ENCODE results near the gene LLGL1. TPM values are rescaled to one million over a fixed set of nuclear protein-coding genes. Genes with fewer than 3 reads are reported as not detected.

LLGL1 gene
- total RNA-seq, 2 donors from 2014 or later, result 6.6 to 11.4 TPM

GRCh38 chr17:18247613-18248001 lies 22.2 kb downstream of the LLGL1 start:
- TF ChIP-seq, protein P1, sequence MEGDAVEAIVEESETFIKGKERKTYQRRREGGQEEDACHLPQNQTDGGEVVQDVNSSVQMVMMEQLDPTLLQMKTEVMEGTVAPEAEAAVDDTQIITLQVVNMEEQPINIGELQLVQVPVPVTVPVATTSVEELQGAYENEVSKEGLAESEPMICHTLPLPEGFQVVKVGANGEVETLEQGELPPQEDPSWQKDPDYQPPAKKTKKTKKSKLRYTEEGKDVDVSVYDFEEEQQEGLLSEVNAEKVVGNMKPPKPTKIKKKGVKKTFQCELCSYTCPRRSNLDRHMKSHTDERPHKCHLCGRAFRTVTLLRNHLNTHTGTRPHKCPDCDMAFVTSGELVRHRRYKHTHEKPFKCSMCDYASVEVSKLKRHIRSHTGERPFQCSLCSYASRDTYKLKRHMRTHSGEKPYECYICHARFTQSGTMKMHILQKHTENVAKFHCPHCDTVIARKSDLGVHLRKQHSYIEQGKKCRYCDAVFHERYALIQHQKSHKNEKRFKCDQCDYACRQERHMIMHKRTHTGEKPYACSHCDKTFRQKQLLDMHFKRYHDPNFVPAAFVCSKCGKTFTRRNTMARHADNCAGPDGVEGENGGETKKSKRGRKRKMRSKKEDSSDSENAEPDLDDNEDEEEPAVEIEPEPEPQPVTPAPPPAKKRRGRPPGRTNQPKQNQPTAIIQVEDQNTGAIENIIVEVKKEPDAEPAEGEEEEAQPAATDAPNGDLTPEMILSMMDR (IDR thresholded peaks at IDR 0.05), result no peak
- TF ChIP-seq POLR2A (IDR thresholded peaks at IDR 0.05), result no peak
- DNase-seq (no peak), ATAC-seq (peak; percentile 2)
- H3K9me3 ChIP-seq, result no peaks in the 10 kb centered on the region
- H3K27me3 ChIP-seq, result no peaks in the 10 kb centered on the region
- WGBS, 2 donors, result 85 to 87% methylated on average over 21 to 30 of the region's 30 CpGs
- peaks cover 12% of the 10 kb centered on the region for H3K4me1 ChIP-seq
- intact Hi-C loops (cut with DNase I), result no loop called here
- peaks cover 0 to 27% of the 10 kb centered on the region in 2 donors for H3K36me3 ChIP-seq (replicated peaks in 1 of 2; ENCODE audit: insufficient read depth in 1 of 2, low read depth in 2 of 2)
- no peak overlapping the region for H3K4me3 ChIP-seq
- peak overlapping the region in 3 of 4 donors; percentile 13 to 69 (median 57) for H3K27ac ChIP-seq

DNA sequence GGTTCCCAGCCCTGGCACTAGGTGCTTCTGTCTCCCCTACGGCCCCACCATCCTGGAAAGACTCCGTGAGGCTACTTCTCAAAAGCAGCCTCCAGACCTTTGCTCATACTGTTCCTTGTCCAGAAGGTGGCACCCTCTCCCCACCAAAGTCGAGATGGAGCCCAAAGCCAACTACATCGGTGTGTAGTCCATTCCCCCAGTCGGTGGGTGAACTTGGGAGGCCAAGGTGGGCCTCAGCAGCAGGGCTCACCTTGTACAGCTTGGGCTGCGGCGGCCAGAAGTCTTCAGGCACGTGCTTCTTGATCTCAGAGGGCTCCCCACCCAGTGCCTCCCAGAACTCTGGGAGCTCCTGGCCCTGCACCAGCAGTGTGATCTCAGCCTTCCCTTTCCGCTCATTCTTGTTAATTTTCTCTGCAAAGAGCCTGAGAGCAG lies 22.9 kb downstream of the LLGL1 start:
- ATAC-seq, result peak; percentile 61
- WGBS, 2 donors, result 32 to 45% methylated on average over 5 to 9 of the region's 9 CpGs

GRCh38 chr17:18248811-18249210 lies 23.4 kb downstream of the LLGL1 start:
- ATAC-seq, result no peak
- DNase-seq, result no peak
- no peak overlapping the region for H3K4me3 ChIP-seq
- intact Hi-C loops (cut with DNase I), result no loop called here
- no peak for TF ChIP-seq POLR2A (IDR thresholded peaks at IDR 0.05)
- TF ChIP-seq, protein P1 (IDR thresholded peaks at IDR 0.05), result no peak
- H3K9me3 ChIP-seq, result no peaks in the 10 kb centered on the region
- peaks cover 8 to 36% of the 10 kb centered on the region in 2 donors for H3K36me3 ChIP-seq (replicated peaks in 1 of 2; ENCODE audit: insufficient read depth in 1 of 2, low read depth in 2 of 2)
- no peak overlapping the region for H3K27ac ChIP-seq
- 93 to 94% methylated on average over 7 of the region's 7 CpGs for WGBS, 2 donors
- H3K27me3 ChIP-seq, result no peaks in the 10 kb centered on the region
- H3K4me1 ChIP-seq, result peaks cover 12% of the 10 kb centered on the region

More for the DNA sequence above, 22.9 kb downstream of the LLGL1 start:
- H3K9me3 ChIP-seq, result no peaks in the 10 kb centered on the region
- DNase-seq, result peak; percentile 60 to 64 (median 61)
- H3K4me1 ChIP-seq, result peaks cover 12% of the 10 kb centered on the region
- no peaks in the 10 kb centered on the region for H3K27me3 ChIP-seq
- peaks cover 3 to 31% of the 10 kb centered on the region in 2 donors for H3K36me3 ChIP-seq (replicated peaks in 1 of 2; ENCODE audit: insufficient read depth in 1 of 2, low read depth in 2 of 2)
- no peak overlapping the region for H3K27ac ChIP-seq
- no peak for TF ChIP-seq POLR2A (IDR thresholded peaks at IDR 0.05)
- TF ChIP-seq, protein P1 (IDR thresholded peaks at IDR 0.05), result peak; percentile 17 to 64 (median 53)
- intact Hi-C loops (cut with DNase I), result no loop called here
- no peak overlapping the region for H3K4me3 ChIP-seq

DNA sequence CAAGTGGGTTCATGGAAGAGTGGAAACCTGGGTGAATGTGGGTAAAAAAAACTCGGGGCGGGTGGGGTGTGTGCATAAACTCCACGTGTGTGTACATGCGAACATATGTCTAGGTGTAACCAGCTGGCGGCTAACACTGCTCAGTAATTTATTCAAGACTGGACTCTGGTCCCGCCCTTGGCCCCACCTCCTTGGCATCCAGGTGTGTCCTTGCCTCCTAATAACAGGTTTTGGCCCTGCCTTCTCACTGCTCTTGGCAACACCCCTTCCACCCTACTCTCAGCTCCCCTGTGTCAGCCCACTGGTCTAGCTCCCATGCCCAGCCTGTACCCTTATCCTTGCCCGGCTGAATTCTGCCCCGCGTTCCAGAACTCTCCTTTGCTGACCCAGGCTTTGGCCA lies 24.8 kb downstream of the LLGL1 start:
- peak; percentile 59 for ATAC-seq
- peak; percentile 73 to 91 (median 85) for DNase-seq
- WGBS, 2 donors, result 51 to 52% methylated on average over 9 of the region's 9 CpGs
- H3K4me1 ChIP-seq, result peaks cover 12% of the 10 kb centered on the region
- no peak for TF ChIP-seq POLR2A (IDR thresholded peaks at IDR 0.05)
- TF ChIP-seq, protein P1 (IDR thresholded peaks at IDR 0.05), result no peak
- no peaks in the 10 kb centered on the region for H3K27me3 ChIP-seq
- no peak overlapping the region for H3K27ac ChIP-seq
- intact Hi-C loops (cut with DNase I), result no loop called here
- peaks cover 14 to 43% of the 10 kb centered on the region in 2 donors for H3K36me3 ChIP-seq (replicated peaks in 1 of 2; ENCODE audit: insufficient read depth in 1 of 2, low read depth in 2 of 2)
- no peak overlapping the region for H3K4me3 ChIP-seq
- H3K9me3 ChIP-seq, result no peaks in the 10 kb centered on the region

DNA sequence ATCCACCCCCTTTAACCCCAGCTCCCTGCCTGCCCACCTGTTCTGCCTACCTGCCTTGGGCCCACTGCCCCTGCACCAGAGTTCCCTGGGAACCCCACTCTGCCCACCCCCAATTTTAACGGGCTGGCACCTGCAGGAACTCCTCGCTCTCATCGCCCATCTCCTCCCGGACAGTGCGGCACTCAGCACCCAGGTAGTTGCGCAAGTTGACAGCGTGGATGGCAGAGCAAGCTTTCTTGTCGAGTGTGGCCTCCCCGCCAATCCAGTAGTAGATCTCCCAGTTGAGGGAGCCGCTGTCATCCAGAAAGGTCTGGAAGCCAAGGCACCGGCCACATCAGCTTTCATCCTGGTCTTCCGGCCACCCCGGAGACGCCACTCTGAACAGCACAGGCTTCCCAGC lies 25.3 kb downstream of the LLGL1 start:
- DNase-seq (no peak), ATAC-seq (no peak)
- no peaks in the 10 kb centered on the region for H3K27me3 ChIP-seq
- intact Hi-C loops (cut with DNase I), result no loop called here
- peaks cover 12% of the 10 kb centered on the region for H3K4me1 ChIP-seq
- peaks cover 14 to 39% of the 10 kb centered on the region in 2 donors for H3K36me3 ChIP-seq (replicated peaks in 1 of 2; ENCODE audit: insufficient read depth in 1 of 2, low read depth in 2 of 2)
- no peak overlapping the region for H3K4me3 ChIP-seq
- H3K9me3 ChIP-seq, result no peaks in the 10 kb centered on the region
- TF ChIP-seq, protein P1 (IDR thresholded peaks at IDR 0.05), result no peak
- TF ChIP-seq POLR2A (IDR thresholded peaks at IDR 0.05), result no peak
- WGBS, 2 donors, result 85 to 94% methylated on average over 13 to 14 of the region's 14 CpGs
- H3K27ac ChIP-seq, result no peak overlapping the region

Data from body of pancreas (tissue), 4 donors.